ENCODE results near the gene DDX56. TPM values are rescaled to one million over a fixed set of nuclear protein-coding genes. Genes with fewer than 3 reads are reported as not detected.
A peak's percentile ranks its signal among the peaks of the same experiment; 100 is the strongest.

The DDX56 gene
- total and polyA plus RNA-seq, 2 of the 4 experiments (the other 2 are of a cell fraction), result 59.4 to 67.7 TPM

DNA sequence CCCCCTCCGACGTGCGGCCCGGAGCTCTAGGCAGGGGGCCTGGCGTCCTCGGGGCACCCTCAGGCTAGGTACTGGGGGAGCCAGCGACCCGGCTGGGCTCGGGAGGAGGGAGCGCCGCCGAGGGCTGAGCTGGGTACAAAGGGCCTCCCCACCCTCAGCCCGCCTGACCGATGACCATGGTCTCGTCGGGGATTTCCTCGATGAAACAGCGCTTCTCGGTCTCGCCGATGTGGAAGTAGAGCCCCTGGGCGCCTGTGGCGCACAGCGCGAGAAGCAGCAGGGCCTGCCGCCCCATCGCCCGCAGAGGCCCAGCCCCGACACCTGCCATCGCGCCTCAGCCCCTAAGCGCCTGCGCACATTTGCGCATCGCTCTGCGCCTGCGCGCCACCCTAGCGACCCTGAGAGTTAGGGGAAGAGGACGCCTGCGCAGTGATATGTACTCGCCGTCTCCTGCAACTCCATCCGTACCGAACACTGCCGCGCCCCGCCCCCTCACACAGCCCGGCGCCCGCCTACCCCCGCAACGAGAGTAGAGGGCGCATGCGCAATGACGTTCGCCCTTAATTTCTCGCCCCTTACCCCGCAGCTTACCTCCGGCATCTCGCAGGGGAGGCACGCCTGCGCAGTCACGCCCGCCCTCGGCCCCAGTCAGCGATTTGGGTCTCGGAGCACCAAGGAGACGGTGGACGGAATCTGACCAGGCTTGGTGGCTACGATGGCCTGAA lies 8.3 kb upstream of the DDX56 start, which contains the start of gene TMED4:
TMED4 (minus strand) TSS at position 353 of the 725 bp plus-strand sequence; CDS start at position 328, 25 bp downstream.
- Histone ChIP-seq H3K36me3 (ENCODE audit: control insufficient read depth, insufficient read depth, low read length) (peaks cover 15% of the 10 kb centered on the region), H3K4me2 (ENCODE audit: low read depth, low read length) (peak within 1 kb of the TSS; percentile 98), H2AK5ac (ENCODE audit: low read depth, low read length) (peak within 1 kb of the TSS; percentile 96), H3K18ac (ENCODE audit: low read depth, low read length) (peak within 1 kb of the TSS; percentile 85), H4K5ac (ENCODE audit: low read depth, low read length) (peak within 1 kb of the TSS; percentile 96), H4K91ac (ENCODE audit: insufficient read depth, low read depth, low read length) (peak within 1 kb of the TSS; percentile 85), H2AK9ac (replicated peaks; ENCODE audit: low read depth, low read length, poor library complexity) (peak within 1 kb of the TSS; percentile 99), H3K9ac (ENCODE audit: low read depth, low read length) (peak within 1 kb of the TSS; percentile 94), H3K23ac (ENCODE audit: low read depth, low read length) (peak within 1 kb of the TSS; percentile 78), H3K9me3 (ENCODE audit: control insufficient read depth, insufficient read depth, low read length) (no peaks in the 10 kb centered on the region), H3K27me3 (ENCODE audit: control insufficient read depth, insufficient read depth, low read length) (no peaks in the 10 kb centered on the region), H2BK15ac (ENCODE audit: low read depth, low read length) (peak within 1 kb of the TSS; percentile 4; the same call in 1 of the 3 replicates), H3K9me1 (ENCODE audit: insufficient read depth, low read length) (peaks cover 4% of the 10 kb centered on the region), H3K14ac (replicated peaks; ENCODE audit: low read depth, low read length) (peak within 1 kb of the TSS; percentile 95), H3K79me1 (ENCODE audit: low read depth in 1 of 2, low read length in 2 of 2) (peaks cover 18 to 32% of the 10 kb centered on the region in 2 experiments), H4K8ac (ENCODE audit: low read depth in 2 of 2, low read length in 2 of 2) (peak within 1 kb of the TSS; percentile 60 to 96), H2AFZ (replicated peaks; ENCODE audit: low read length, poor library complexity) (peak within 1 kb of the TSS; percentile 90), H3K56ac (ENCODE audit: extremely low read depth, insufficient read depth, low read length) (peak within 1 kb of the TSS; percentile 87), H2BK20ac (ENCODE audit: low read depth, low read length) (no peak within 1 kb of the TSS), H3K4me1 (ENCODE audit: control insufficient read depth, insufficient read depth, low read length) (peaks cover 8% of the 10 kb centered on the region), H3K4ac (ENCODE audit: low read depth, low read length) (peak within 1 kb of the TSS; percentile 86), H2BK120ac (ENCODE audit: low read depth, low read length) (peak within 1 kb of the TSS; percentile 9; the same call in 1 of the 2 replicates), H3K4me3 (ENCODE audit: insufficient read depth, low read depth, low read length) (peak within 1 kb of the TSS; percentile 91), H2BK5ac (ENCODE audit: low read depth, low read length, poor library complexity, severe bottlenecking) (peak within 1 kb of the TSS; percentile 88), H4K20me1 (ENCODE audit: insufficient read depth, low read length) (no peaks in the 10 kb centered on the region), H3K27ac (ENCODE audit: insufficient read depth, low read length) (peak within 1 kb of the TSS; percentile 90)
- TF ChIP-seq FOS (IDR thresholded peaks at IDR 0.05; ENCODE audit: low read depth, low read length) (no peak), NFE2L2 (IDR thresholded peaks at IDR 0.05; ENCODE audit: low read depth, low read length) (0 out of 2 replicates have a peak, but pooled peaks have one; percentile 28), MAFK (IDR thresholded peaks at IDR 0.05; ENCODE audit: low read depth, low read length) (peak; percentile 70), POLR2A (IDR thresholded peaks at IDR 0.05; ENCODE audit: low read depth, low read length) (peak; percentile 73), MAZ (IDR thresholded peaks at IDR 0.05; ENCODE audit: borderline replicate concordance, low read depth, low read length) (peak; percentile 94; the same call in 1 of the 2 replicates), MXI1 (IDR thresholded peaks at IDR 0.05; ENCODE audit: borderline replicate concordance, low read depth, low read length) (peak; percentile 42; the same call in 1 of the 2 replicates), RCOR1 (IDR thresholded peaks at IDR 0.05; ENCODE audit: insufficient replicate concordance, low read length) (peak; percentile 68), BHLHE40 (IDR thresholded peaks at IDR 0.05; ENCODE audit: low read depth, low read length) (no peak)
- WGBS, 2 experiments (ENCODE audit: extremely low coverage in 2 of 2, insufficient read length in 1 of 2), result 0% methylated on average over 42 of the region's 71 CpGs; no CpG with 5 or more reads in 1 of the 2 experiments
- ChIA-PET CTCF (interaction anchor here (1.1 kb wide), 1 partner anchor 16 kb away, joined by 4 read pairs; no protein-coding TSS in a partner anchor), POLR2A (ENCODE audit: unreplicated experiment) (interaction anchor here (0.6 kb wide), 1 partner anchor 110 kb away, joined by 3 read pairs; no protein-coding TSS in a partner anchor)
- in situ Hi-C loops (cut with MboI; ENCODE audit: low sequenced_read_pairs), result no loop called here
- DNase-seq (peak; percentile 98), ATAC-seq (ENCODE audit: low read depth) (peak; percentile 98)
- intact Hi-C loops (cut with micrococcal nuclease), result no loop called here
- dilution Hi-C loops (cut with HindIII; ENCODE audit: low sequenced_read_pairs, unreplicated experiment), result no loop called here
- BruUV-seq (replicated peaks), result no TSS peak
